Panc1 (cell line): ENCODE measurements around the gene DGCR2. TPM values are rescaled to one million over a fixed set of nuclear protein-coding genes. Genes with fewer than 3 reads are reported as not detected.

ENCODE experiments used
- ATAC-seq: fragments of 200-7000 bp; cut with Tn5 transposase; 2 replicates; pipeline ENCODE4 v1.9.1; 2020; ENCODE audit warnings: mild to moderate bottlenecking, moderate library complexity
- BruUV-seq: library from RNA; stranded (reverse); fragments of 400-500 nt; replicated peaks from 2 replicates; lab custom pipeline; 2021; lab: Mats Ljungman, UMichigan
- CTCF ChIA-PET: fragments of 300-600 bp; sonication (Branson Sonifier 250); formaldehyde crosslinking; loops from one replicate; lab custom pipeline; 2022; ENCODE audit warnings: antibody characterized with exemption; lab: Charles Lee
- POLR2A ChIA-PET: fragments of 300-600 bp; sonication (Branson Sonifier 250); formaldehyde crosslinking; loops from one replicate; lab custom pipeline; 2022; ENCODE audit warnings: antibody characterized with exemption; lab: Charles Lee
- DNase-seq: peaks from one replicate; pipeline ENCODE4 v3.0.0-alpha.2; 2010; ENCODE audit warnings: low read depth, low spot score
- H3K27ac ChIP-seq: 2 replicates; pipeline ENCODE4 v1.5.1; 2011; ENCODE audit warnings: mild to moderate bottlenecking, low read length, inconsistent platforms
- H3K27me3 ChIP-seq: fragments of 200-500 bp; sonication (Bioruptor generic); 2 replicates; pipeline ENCODE4 v1.6.0; 2014; ENCODE audit warnings: low read length, inconsistent platforms; ENCODE audit not compliant: control insufficient read depth, insufficient read depth
- H3K36me3 ChIP-seq: fragments of 200-500 bp; sonication (Bioruptor generic); 2 replicates; pipeline ENCODE4 v1.5.1; 2014; ENCODE audit warnings: inconsistent platforms, mild to moderate bottlenecking, low read length, moderate library complexity; ENCODE audit not compliant: control insufficient read depth, insufficient read depth
- H3K4me1 ChIP-seq: 2 replicates; pipeline ENCODE4 v1.5.1; 2011; ENCODE audit warnings: inconsistent platforms, mild to moderate bottlenecking, low read length, moderate library complexity; ENCODE audit not compliant: control insufficient read depth, insufficient read depth
- H3K4me3 ChIP-seq, 2 experiments: 2 replicates each; pipeline ENCODE4 v1.5.1; 2011 to 2012; ENCODE audit warnings: low read depth in 2 of 2, low read length in 2 of 2, mild to moderate bottlenecking in 2 of 2, inconsistent platforms in 1 of 2, moderate library complexity in 1 of 2
- H3K9me3 ChIP-seq: fragments of 200-500 bp; sonication (Bioruptor generic); 2 replicates; pipeline ENCODE4 v1.5.1; 2014; ENCODE audit warnings: low read depth, mild to moderate bottlenecking, inconsistent platforms, low read length, moderate library complexity; ENCODE audit not compliant: control insufficient read depth, insufficient read depth
- CTCF ChIP-seq: fragments of 450-650 bp; IDR thresholded peaks from 2 replicates; pipeline ENCODE4 v1.5.1; 2017; ENCODE audit warnings: mild to moderate bottlenecking
- POLR2AphosphoS5 ChIP-seq: IDR thresholded peaks from 2 replicates; pipeline ENCODE4 v1.6.1; 2012; ENCODE audit warnings: mild to moderate bottlenecking, low read depth, low read length, moderate library complexity
- SIN3A ChIP-seq: IDR thresholded peaks from 2 replicates; pipeline ENCODE4 v1.6.1; 2012; ENCODE audit warnings: low read depth, mild to moderate bottlenecking, low read length, moderate library complexity, borderline replicate concordance; ENCODE audit not compliant: insufficient read depth
- TCF7L2 ChIP-seq: IDR thresholded peaks from 2 replicates; pipeline ENCODE4 v1.6.1; 2011; ENCODE audit warnings: mild to moderate bottlenecking, low read depth, low read length, inconsistent platforms
- in situ Hi-C: cut with HindIII; loops from 2 replicates; pipeline ENCODE4 v1.10.0; 2016; ENCODE audit warnings: low sequenced_read_pairs, low pct_unique_long_range_greater_than_20kb
- intact Hi-C: fragments of 100-400 bp; cut with micrococcal nuclease; formaldehyde crosslinking; loops from one replicate; pipeline ENCODE4 v1.10.0; 2022; ENCODE audit not compliant: unreplicated experiment
- total RNA-seq: library from RNA; stranded (reverse); gene quantifications from one replicate; pipeline ENCODE4 v1.2.1, GENCODE V29; 2021; ENCODE audit not compliant: unreplicated experiment
- TF ChIP-seq, protein P1 (sequence below), 2 experiments: IDR thresholded peaks; 2 replicates each; pipeline ENCODE4 v1.6.1; 2011 to 2012; ENCODE audit warnings: low read depth in 2 of 2, control low read depth in 1 of 2, low read length in 1 of 2, mild to moderate bottlenecking in 1 of 2, moderate library complexity in 1 of 2; ENCODE audit not compliant: insufficient read depth in 1 of 2

Gene DGCR2
- total RNA-seq, 1 experiment from 2014 or later: 35.1 TPM

GRCh38 chr22:19047993-19048392 lies 74.2 kb downstream of the DGCR2 start:
- no peak overlapping the region for H3K27ac ChIP-seq
- ChIA-PET POLR2A (no interaction called here), CTCF (no interaction called here)
- DNase-seq (no peak), ATAC-seq (no peak)
- no peaks in the 10 kb centered on the region for H3K27me3 ChIP-seq
- H3K4me3 ChIP-seq: no peak overlapping the region
- H3K4me1 ChIP-seq: no peaks in the 10 kb centered on the region
- in situ Hi-C loops: no loop called here
- no peaks in the 10 kb centered on the region for H3K9me3 ChIP-seq
- TF ChIP-seq CTCF: no peak
- no peak for TF ChIP-seq TCF7L2
- TF ChIP-seq POLR2AphosphoS5: no peak
- TF ChIP-seq SIN3A: no peak
- intact Hi-C loops: no loop called here
- no TSS peak for BruUV-seq
- H3K36me3 ChIP-seq: no peaks in the 10 kb centered on the region

- no peaks in the 10 kb centered on the region for H3K36me3 ChIP-seq
Observed at GRCh38 chr22:19046719-19047609, 75.2 kb downstream of the DGCR2 start.

More at GRCh38 chr22:19046719-19047609, 75.2 kb downstream of the DGCR2 start:
- POLR2A ChIA-PET: no interaction called here
- TF ChIP-seq, protein P1, sequence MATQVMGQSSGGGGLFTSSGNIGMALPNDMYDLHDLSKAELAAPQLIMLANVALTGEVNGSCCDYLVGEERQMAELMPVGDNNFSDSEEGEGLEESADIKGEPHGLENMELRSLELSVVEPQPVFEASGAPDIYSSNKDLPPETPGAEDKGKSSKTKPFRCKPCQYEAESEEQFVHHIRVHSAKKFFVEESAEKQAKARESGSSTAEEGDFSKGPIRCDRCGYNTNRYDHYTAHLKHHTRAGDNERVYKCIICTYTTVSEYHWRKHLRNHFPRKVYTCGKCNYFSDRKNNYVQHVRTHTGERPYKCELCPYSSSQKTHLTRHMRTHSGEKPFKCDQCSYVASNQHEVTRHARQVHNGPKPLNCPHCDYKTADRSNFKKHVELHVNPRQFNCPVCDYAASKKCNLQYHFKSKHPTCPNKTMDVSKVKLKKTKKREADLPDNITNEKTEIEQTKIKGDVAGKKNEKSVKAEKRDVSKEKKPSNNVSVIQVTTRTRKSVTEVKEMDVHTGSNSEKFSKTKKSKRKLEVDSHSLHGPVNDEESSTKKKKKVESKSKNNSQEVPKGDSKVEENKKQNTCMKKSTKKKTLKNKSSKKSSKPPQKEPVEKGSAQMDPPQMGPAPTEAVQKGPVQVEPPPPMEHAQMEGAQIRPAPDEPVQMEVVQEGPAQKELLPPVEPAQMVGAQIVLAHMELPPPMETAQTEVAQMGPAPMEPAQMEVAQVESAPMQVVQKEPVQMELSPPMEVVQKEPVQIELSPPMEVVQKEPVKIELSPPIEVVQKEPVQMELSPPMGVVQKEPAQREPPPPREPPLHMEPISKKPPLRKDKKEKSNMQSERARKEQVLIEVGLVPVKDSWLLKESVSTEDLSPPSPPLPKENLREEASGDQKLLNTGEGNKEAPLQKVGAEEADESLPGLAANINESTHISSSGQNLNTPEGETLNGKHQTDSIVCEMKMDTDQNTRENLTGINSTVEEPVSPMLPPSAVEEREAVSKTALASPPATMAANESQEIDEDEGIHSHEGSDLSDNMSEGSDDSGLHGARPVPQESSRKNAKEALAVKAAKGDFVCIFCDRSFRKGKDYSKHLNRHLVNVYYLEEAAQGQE (IDR thresholded peaks at IDR 0.05; ENCODE audit: insufficient read depth in 1 of 2, low read depth in 2 of 2, low read length in 1 of 2): no peak
- TF ChIP-seq CTCF: no peak
- no peak for TF ChIP-seq SIN3A
- no peak for TF ChIP-seq POLR2AphosphoS5
- TF ChIP-seq TCF7L2: no peak
- Histone ChIP-seq H3K4me3 (no peak overlapping the region), H3K4me1 (no peaks in the 10 kb centered on the region), H3K27me3 (no peaks in the 10 kb centered on the region), H3K9me3 (no peaks in the 10 kb centered on the region), H3K27ac (no peak overlapping the region)
- intact Hi-C loops (no loop called here), in situ Hi-C loops (no loop called here)
- DNase-seq (no peak), ATAC-seq (no peak)
- CTCF ChIA-PET: no interaction called here
- no TSS peak for BruUV-seq
